Measurements from ENCODE around the gene TAP2. TPM values are rescaled to one million over a fixed set of nuclear protein-coding genes. Genes with fewer than 3 reads are reported as not detected.
"Not testable (repeated sequence)": the region's sequence is repeated elsewhere in the genome, so short reads cannot be mapped to it uniquely, and the experiment has no call there.

The TAP2 gene
- 22.8 and 39.0 TPM in 2 replicates for total RNA-seq

DNA sequence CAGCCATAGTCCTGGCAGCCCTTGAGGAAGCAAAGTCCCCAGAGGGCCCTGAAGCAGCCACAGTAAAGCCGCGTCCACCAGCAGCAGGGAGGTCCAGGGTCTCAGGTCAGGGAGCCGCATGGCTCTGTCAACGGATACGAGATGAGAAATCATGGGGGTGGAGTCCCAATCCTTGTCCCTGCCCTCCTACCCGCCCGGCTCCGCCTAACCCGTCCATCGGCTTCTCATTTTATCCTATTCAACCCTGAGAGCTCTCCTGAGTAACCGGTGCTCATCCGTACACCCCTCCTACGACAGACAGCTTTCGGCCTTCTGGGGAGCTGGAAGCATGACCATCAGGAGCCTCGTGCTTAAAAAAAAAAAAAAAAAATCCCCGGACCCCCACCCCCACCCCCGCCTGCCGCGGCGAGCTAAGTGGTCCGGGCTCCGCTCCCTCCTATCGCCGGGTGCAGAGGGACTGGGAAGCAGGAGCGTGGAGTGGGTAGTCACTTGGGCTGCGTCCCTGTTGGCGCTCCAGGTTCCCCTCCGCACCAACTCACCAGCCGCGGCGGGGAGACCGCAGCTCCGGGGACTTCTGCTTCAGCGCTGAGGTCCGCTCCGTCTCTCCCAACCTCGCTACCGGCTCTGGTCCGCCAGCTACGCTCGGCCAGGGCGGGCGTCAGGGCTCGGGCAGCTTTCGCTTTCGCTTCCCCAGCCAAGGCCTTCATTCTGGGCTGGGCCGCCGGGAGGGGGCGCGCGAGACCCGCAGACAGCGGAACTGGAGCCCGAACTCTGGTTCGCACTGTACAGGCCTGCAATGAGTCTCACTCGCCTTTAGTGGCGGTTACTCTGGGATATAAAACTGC, at the start of gene TAP2:
TSS of gene TAP2 (minus strand) at position 626 of the 845 bp plus-strand sequence. CDS start at position 120, 506 bp downstream.
- peak; percentile 96 for DNase-seq

DNA sequence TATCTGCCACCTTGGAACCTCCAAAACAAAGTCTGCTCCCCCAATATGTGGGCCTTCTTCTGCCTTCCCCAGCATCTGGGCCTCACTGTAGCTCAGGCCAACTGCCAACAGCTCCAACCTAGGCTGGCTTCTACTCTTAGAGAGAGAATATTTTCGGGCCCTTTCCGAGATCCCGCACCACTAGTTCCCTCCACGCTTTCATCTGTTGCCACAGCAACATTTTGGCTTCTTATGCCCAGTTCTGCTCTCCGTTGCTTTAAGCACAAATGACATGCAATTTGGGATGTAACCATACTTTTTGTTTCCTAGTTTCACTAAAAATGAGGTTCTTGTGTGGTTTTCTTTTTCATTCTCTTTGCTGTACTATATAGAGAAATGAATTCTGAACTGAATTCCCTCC, 49.1 kb upstream of the TAP2 start:
- no peak for DNase-seq

DNA sequence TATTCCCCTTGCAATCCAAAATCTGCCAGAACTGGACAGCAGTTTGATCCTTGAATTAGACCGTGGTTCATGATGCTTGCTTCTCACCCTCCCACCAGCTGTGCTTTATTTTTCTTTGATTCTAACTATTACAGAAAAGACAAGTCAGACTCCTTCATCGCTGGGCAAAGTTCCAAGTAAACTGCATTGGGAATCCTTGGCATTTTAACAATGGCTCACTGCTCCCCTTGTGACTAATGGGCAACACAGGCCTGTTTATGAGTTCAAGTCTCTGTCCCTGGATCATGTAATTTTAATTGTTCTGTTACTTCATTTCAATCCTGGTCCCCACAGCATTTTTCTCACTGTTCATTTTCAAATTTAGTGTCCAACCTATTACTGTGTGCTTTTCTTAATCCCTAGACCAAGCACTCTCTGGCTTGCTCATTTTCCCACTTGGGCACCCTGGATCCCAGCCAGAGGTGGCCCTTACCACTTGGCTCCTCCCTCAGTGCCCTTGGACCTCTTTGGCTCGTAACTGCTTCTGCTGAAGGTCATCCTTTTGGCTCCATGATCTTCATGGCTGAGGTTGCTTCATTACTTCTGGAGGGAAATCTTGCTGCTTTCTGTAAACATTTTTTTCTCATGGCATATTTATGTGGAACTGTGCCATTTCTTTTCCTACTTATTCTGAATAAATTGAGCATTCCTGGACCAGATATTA, 48.3 kb upstream of the TAP2 start:
- DNase-seq: peak; percentile 54

DNA sequence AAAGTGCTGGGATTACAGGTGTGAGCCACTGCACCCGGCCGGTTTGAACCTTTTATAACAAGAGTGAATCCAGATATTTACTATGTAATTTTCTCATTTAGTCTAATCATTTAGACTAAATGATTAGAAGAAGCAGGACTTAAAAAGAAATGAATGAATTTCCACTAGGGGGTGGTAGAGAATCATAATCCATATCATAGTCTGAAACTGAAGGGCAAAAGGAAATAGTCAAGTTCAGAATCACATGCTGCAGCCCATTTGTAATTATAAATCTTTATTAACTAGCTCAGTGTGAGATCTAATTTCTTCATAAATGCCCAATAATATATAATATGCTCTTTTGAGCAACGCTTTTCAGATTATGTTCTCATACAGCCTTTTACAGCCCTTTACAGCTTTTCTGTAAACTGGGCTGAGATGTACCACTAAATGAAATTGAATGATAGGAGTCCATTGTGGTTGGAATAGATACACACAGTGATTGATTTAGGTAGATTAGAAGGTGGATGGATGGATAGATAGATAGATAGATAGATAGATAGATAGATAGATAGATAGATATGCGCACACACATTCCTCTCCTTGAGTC, 47.3 kb upstream of the TAP2 start:
- peak; percentile 86 for DNase-seq

DNA sequence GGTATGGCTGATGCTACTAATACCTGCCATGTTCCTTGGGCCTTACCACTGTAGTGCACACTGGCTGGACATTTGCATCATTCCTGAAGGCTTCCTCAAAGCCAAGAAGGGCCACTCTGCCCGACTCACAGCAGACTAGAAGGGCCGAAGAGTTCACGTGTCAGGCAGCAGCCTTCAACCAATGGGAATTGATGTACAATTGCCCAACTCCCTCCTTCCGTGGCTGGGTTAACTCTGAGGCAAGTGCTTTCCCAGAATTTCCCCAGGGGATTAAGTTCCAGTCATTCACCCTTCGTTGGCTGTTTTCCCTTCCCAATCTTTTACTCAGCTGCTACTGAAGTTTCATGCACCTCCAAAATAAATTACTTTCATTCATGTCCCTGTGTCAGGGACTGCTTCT, 45.2 kb upstream of the TAP2 start:
- DNase-seq: no peak

DNA sequence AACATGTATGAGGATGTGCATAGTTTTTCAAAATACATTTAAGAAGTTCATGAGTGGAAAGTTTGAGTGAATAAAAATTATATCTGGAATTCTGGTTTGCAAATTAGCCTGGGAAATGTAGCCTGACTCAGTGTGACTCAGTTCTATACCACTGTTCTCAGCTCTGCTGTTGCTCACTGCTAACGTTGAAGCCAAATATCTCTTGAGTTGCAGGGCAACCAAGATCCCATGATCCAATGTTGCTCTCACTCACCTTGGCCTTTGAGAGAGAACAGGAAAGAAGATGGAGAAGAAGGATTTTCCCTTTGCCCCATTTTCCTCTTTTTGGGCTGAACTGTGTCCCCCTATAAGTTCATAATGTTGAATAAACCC, 44.3 kb upstream of the TAP2 start:
- DNase-seq: no peak

DNA sequence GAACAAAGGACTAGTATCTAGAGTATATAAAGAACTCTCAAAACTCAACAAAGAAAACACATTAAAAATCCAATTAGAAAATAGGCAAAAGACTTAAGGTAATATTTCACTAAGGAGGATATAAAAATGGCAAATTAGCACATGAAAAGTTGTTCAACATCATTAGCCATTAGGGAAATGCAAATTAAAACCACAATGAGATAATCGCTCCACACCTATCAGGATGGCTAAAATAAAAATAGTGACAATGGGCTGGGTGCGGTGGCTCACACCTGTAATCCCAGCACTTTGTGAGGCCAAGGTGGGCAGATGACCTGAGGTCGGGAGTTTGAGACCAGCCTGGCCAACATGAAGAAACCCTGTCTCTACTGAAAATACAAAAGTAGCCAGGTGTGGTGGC, 42.4 kb upstream of the TAP2 start:
- DNase-seq: not testable (repeated sequence)

DNA sequence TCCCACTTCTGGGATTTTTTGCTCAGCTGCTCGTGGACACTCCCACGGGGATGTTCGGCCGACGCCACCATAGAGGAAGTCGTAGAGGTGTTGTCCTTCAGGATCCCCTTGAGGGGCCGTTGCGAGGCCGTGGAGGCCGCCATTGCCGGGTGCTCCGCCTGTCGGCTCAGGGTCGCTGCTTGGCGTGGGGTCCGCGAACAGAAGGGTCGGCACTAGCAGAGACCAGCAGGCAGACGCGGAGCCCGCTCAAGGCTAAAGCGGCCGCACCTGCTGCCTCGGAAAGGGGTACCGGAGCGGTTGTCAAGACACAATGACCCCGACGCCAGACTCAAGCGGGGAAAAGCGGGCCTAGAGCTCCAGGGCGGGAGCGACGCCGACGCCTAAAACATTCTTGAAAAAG, 41.2 kb upstream of the TAP2 start:
- DNase-seq: no peak

DNA sequence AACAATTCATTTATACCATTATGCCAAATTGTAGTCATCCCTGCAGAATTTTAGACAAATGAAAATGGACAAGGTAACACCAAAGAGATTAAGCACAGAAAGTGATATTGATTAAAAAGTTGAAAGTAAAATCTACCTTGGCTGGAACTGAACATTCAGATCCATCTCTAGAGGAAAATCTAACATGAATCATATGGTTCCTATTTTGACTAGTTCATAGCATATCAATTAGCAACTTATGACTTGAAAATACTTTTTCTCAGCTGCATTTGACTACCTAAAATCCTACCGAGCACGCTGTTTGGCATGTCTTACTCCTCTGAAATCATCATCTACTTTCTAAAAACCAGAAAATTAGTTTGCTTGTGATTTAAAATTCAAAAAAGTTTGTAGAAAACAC, 38.1 kb upstream of the TAP2 start:
- DNase-seq: no peak

DNA sequence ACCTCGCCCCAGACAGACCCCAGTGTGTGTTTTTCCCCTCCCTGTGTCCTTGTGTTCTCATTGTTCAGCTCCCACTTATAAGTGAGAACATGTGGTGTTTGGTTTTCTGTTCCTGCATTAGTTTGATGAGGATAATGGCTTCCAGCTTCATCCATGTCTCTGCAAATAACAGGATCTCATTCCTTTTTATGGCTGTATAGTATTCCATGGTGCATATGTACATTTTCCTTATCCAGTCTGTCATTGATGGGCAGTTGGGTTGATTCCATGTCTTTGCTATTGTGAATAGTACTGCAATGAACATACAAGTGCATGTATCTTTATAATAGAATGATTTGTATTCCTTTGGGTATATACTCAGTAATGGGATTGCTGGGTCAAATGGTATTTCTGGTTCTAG, 35.4 kb upstream of the TAP2 start:
- not testable (repeated sequence) for DNase-seq

DNA sequence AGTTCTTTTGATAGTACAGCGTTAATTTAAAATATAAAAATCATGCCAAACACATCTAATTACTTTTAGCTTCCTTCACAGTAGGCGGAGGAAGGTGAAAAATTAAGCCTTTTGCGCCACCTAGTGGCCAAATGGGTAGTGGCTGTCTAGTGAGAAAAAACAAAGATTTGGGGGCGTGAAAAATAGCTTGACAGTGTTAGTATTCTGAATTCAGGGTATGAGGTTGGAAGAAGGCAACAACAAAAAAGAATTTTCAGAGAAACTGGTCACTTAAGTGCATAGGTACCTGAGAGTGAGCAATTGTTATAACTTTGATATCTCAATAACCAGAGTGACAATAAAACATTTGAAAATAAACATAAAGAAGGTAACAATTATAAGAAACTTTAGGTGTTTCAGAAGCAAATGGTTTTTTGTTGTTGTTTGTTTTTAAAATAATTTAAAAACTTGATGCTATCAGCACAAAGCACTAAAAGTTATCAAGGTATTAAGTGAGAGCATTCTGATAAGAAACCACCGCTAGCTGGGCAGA, 29.8 kb upstream of the TAP2 start:
- DNase-seq: peak; percentile 86

DNA sequence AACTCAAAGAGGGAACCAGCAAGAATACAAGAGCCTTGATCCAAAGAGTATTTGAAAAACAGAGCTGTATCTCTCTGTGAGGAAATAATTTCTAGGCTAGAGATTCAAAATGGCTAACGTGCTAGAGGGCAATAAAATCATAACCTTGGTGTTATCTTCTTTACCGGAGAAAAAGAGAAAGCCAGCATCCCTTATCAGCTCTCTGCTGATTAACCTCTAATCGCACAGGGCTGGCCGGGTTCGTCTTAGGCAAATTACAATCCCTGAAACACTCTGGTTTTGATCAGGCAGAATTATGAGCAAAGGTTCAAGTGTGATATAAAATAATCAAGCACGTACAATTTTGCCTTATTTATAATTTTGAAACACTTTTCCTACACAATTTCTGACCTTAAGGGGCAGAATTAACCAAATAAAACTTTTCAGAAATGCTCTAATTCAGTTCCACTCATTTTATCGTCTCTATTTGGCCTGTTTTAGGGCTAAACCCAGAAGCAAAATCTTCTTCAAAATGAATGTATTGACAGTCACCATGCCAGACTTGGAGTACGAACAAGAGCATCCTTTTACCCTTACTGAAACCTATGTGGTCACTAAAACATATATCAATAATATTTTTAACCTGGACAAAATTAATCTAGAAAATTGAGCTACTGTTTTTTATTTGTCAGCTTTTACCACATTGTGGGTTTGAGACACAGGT, 29.2 kb upstream of the TAP2 start:
- DNase-seq: no peak

DNA sequence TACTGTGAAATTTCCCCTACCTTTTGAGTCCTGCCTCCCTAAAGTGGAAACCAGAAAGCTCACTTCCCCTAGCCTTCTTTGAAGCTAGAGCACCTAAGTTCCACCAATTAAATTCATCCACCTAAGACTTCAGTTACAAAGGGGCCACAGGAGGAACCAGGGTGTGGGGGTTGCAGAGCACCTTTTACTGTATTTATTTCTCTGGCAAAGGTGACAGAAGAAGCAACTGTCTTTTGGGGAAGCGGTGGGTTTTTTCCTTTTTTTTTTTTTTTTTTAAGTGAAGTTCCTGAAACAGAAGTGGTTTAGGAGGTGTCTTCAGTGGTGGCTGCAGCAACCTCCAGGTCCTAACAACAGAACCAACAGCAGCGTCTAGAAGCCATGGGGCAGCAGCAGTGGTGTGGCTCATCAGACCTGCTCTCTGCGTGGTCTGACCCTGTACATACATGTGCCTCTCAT, 28.5 kb upstream of the TAP2 start:
- no peak for DNase-seq

DNA sequence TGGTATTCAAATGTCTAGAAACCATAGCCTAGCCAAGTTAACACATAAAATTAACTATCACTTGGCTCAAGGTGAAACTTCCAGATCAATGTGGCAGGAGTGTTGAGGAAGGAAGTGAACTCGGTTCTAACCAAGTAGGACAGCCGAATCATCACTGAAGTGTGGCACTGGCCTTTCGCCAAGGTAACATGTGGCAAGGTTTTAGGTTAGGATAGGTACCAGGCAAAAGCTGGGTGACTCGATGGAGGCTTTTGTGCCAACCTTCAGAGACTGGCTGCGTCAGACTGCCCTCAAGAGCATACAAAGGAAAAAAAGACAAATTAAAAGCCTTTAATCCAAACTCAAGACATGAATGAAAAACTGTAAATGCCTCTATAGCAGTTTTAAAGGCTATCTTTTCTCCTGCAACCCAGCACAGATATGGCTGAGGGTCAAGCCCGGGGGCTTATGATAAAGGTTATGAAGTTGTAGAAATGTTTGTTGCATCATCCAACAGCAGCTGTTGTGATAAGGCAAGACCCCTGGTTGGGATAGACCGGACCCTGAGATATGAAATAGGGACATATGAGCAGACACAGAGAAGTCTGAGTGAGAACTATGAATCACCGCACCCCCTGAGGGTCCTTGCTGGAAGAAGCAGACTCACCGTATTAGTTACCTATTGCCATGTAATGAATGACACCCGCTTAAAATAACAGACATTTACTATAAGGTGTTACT, 27.3 kb upstream of the TAP2 start:
- DNase-seq: no peak

DNA sequence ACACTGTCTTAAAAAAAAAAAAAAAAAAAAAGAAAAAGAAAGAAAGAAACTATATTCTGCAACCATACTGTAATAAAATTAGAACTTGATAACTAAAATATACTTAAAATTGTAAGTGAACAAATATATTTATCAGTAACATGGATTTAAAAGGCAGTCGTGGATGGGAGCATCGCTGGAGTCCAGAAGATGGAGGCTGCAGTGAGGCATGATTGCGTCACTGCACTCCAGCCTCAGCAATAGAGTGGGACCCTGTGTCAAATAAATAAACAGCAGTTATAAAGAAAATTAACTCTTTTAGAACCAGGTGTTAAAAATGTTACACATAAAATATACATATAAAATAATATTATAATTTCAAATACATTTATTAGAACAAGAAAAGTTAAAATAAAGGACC, 24.2 kb upstream of the TAP2 start:
- no peak for DNase-seq

DNA sequence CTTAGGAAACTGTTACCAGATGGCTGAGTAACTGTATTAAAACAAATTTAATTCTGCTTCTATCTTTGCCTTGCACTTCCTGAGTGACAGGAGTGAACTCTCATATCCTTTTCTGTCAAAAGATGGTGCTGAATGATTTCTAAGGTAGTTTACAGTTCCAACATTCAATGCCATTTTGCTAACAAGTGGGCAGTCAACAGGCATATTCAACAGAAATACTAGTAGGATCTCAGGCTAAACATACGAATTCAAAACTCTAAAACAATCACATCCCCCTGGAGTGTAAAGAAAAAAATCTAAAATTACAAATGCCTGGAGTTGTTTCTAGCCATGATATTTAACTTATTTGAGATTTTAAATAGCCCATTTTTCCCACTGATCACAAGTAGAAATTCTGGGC, 22.1 kb upstream of the TAP2 start:
- no peak for DNase-seq

DNA sequence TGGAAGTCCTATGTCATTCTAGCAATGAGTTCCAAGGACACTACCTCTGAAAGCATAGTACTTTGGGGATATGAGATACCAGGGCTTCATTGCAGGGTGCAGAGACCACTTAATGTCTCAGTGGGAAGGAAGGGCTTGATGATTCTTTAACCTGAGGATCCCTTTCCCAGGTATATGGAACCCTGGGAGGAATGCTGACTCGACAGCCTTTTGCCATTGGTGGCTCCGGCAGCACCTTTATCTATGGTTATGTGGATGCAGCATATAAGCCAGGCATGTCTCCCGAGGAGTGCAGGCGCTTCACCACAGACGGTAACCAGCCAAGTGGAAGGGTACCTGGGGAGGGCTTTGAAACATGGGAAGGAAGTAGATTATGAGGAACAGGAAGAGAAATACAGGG, 19.7 kb upstream of the TAP2 start:
- DNase-seq: no peak

DNA sequence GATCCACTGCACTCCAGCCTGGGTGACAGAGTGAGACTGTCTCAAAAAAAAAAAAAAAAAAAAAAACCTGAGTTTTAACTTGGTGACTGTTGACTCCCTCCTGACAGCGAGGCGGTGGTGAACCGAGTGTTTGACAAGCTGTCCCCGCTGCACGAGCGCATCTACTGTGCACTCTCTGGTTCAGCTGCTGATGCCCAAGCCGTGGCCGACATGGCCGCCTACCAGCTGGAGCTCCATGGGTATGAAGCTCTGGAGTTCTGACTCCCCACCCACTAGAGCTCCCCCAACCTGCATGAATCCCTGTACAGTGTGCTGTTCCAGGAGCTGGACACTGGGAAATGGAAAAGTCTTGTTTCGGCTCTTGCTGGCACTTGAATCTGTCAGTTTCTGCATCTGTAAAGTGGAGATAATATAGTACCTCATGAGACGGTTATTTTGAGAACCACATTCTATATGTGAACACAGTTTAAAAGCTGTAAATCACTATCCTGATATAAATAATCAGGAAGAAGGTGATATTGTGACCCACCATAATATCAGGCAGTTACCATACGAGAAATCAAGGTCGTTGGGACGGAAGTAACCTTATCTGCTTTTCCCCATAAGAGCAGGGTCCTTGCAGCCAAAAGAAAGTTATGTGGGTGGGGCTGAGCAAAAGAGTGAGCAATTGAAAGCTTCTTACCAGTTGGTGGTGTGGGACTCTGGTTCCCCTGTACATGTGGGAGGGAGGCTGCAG, 18.8 kb upstream of the TAP2 start:
- no peak for DNase-seq

DNA sequence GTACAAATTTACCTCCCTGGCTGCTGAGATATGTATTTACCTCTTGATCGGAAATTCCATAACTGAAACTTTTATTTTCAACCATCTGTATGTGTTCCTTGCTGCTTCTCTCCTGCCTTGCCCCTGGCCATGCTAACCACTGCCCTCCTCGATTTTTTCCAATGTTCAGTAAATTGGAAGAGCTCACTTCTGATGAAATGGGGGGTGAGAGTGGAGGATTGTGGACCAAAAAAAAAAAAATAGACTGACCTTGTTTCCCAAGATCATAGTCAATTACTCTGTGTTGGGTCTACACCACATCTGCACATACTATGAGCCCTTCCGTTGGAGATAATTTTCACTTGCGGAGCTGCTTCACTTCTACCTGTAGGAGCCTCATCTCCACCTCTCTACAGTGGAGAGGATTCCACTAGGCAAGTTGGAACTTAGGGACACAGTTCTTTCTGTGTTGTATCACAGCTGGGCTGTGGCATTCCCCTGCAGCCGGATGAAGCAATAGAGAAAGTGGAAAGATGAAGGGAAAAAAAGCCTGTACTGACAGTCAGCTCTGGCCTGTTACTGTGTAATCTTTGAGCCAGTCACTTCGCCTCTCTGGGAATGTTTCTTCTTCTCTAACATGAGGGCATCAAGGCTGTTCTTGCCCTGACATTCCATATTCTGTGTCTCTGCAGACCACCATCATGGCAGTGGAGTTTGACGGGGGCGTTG, 17.1 kb upstream of the TAP2 start:
- DNase-seq: no peak

DNA sequence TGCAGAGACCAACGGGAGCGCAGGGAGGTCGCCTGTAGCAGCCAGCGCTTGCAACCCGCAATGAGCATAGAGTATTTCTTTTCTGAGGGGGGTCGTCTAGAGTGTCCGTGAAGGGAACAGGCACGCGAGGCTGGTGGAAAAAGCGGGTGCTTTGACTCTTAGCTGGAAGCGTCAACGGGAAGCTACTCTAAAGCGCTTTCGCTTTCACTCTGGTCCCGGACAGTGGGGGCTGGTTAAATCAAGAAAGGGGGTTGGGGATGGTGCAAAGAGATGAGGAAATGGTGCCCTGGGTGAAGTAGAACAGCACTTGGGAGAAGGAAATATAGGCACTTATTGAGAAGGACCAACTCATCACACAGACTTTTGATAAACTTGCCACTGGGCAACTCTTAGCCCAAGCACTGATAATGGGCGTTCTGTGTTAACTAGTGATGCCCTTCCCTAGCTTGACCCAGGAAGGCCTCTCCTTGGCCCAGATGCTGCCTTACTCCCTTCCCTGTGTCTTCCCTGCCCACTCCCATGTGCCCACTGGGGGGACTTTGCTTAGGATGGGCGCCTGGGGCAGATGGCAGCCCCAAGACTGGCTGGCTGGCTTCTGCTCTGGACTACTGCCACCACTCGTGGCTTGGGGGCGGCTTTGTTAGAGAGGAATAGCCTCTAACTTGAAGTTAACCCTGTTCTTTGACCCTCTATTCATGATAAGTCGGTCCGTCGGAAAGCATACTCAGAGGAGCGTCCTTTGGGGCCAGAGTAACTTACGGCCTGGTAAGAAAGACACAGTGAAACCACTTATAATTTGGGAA, 16.0 kb upstream of the TAP2 start:
- DNase-seq: peak; percentile 51

Measured in dermis blood vessel endothelial cell (primary cell).